ENCODE data around the gene MEF2A. TPM values are rescaled to one million over a fixed set of nuclear protein-coding genes. Genes with fewer than 3 reads are reported as not detected.

MEF2A gene
- total and polyA plus RNA-seq, 5 experiments from 2014 or later = 14.6 to 43.9 (median 22.4) TPM

DNA sequence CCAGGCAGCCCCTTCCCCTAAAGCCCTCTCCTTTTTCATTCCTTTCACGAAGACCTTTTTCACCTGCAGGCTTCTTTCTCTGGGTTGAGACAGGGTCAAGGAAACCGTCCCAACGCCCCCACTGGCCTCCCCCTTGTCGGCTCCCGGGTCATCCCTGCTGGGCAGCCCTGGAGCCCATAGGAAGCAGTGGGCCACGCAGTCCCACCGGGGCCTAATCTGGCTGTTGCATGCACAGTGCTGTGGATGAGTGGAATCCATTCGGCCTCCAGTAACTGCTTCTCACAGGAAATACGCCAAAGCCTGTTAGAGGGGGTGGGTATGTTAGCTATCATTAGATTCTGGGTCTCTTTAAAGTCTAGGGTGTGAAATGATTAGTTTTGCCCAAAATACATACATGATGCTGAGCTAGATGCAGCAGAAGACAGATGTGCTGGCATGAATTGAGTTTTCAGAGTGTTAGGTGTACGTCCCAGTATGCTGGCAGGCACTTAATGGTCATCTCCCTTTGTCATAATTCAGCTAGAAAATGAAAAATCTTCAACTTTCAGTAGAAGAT is 150.8 kb downstream of the MEF2A start:
- Mint-ChIP-seq H3K36me3 (peaks cover 0 to 35% (median 3%) of the 10 kb centered on the region in 3 donors), H3K4me1 (peaks cover 18 to 45% (median 36%) of the 10 kb centered on the region in 4 donors), H3K27ac (peak overlapping the region in 3 of 10 donors; percentile 8 to 58 (median 33)), H3K4me3 (no peak overlapping the region), H3K9me3 (no peaks in the 10 kb centered on the region), H3K27me3 (no peaks in the 10 kb centered on the region)
- ATAC-seq (no peak), DNase-seq (no peak)
- POLR2A ChIA-PET = interaction anchor here (0.7 to 1.6 kb wide), 3 partner anchors 9 to 465 kb away, joined by 3 to 5 read pairs (median 3); partner anchors contain the start of genes LRRC28 and LYSMD4

DNA sequence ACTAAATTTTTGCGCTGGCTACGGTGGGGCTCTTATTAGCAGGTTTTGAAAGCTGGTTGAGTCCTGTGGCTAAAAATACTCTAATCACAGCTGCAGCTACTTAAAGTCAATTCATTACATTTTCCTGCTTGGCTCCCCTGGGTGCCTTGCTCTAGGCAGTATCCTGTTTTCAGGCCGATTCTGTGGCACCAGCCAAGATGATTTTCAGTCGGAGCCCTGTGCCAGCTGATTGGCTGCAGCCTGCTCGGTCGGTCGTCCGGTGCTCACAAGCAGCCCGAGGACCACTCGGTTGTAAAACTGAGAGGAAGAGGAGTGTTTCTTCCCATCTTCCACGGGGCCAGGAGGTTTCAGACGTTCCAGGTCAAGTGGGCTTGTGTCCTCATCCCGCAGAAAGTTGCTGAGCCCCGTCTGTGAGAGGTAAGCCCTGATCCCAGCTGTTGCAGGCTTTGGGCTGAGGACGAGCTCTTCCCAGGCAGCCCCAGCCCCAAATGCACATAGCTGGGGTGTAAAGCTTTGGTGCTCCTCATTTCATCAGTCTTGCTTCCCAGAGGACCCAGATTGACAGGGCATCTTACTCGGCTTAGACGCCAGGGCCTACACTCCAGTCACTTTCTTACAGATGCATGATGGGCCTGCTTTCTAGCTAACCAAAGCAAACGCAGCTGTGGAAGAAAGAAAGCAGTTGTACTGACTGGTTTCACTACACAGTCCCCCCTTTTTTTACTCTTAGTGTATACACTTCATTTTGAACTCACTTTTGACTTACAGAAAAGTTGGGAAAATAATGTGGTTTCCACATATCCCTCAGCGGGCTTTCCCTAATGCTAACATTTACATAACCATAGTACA is 151.6 kb downstream of the MEF2A start:
- H3K4me1 Mint-ChIP-seq = peaks cover 17 to 38% (median 33%) of the 10 kb centered on the region in 4 donors
- POLR2A ChIA-PET = interaction anchor here (1.6 kb wide), 1 partner anchor 15 kb away, joined by 5 read pairs; the partner anchor contains the start of gene LYSMD4
- DNase-seq = no peak
- H3K27me3 Mint-ChIP-seq = no peaks in the 10 kb centered on the region
- H3K36me3 Mint-ChIP-seq = peaks cover 0 to 28% (median 3%) of the 10 kb centered on the region in 3 donors
- no peak for ATAC-seq
- no peak overlapping the region for H3K4me3 Mint-ChIP-seq
- H3K27ac Mint-ChIP-seq = peak overlapping the region in 1 of 10 donors; percentile 16
- H3K9me3 Mint-ChIP-seq = no peaks in the 10 kb centered on the region

DNA sequence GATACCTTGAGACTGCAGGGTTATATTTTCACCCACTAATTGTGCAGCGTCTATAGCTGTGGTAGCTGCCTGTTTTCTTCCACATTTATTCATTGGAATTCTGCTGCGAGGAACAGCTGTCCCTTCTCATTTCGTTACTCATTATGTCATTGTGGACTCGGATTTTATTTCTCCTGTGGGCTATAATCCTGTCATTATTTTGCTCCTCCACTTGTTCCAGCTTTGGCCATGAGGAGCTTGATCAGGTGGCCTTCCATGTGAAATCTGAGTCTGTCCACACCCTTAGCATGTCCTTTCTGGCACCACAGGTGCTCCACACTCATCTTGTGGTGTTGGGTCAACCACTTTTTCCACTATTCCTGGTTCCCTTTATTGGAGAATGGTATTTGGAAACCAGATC is 152.6 kb downstream of the MEF2A start:
- Mint-ChIP-seq H3K4me1 (peaks cover 17 to 32% (median 30%) of the 10 kb centered on the region in 4 donors), H3K36me3 (peaks cover 0 to 20% (median 3%) of the 10 kb centered on the region in 3 donors), H3K4me3 (no peak overlapping the region), H3K9me3 (no peaks in the 10 kb centered on the region), H3K27me3 (no peaks in the 10 kb centered on the region), H3K27ac (no peak overlapping the region)
- POLR2A ChIA-PET = interaction anchor here (0.5 kb wide), 1 partner anchor 422 kb away, joined by 6 read pairs; no protein-coding TSS in a partner anchor
- no peak for DNase-seq
- no peak for ATAC-seq

DNA sequence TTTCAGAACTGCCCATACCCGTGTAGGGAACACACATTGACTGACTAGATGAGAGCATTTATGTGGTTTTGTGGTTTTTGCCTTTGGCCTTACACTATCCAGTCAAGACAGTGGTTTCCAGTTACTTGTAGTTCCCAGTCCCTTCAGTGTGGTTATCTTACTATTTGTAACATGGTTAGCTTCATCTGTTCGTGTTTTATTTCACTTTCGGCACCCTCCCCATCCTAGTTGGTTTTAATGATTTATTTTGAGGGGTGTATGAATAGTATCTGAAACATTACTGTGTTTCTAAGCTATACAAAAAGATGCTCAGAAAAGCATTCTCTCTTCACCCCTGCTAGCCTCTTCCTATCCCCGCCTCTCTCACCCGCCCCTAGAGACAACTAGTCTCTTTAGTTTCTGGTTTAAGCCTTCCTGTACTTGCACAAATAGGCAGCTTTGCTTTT is 153.3 kb downstream of the MEF2A start:
- no peak for ATAC-seq
- H3K27me3 Mint-ChIP-seq = no peaks in the 10 kb centered on the region
- POLR2A ChIA-PET = no interaction called here
- no peaks in the 10 kb centered on the region for H3K9me3 Mint-ChIP-seq
- no peak for DNase-seq
- peaks cover 0 to 17% (median 3%) of the 10 kb centered on the region in 3 donors for H3K36me3 Mint-ChIP-seq
- H3K27ac Mint-ChIP-seq = peak overlapping the region in 1 of 10 donors; percentile 47
- H3K4me1 Mint-ChIP-seq = peaks cover 17 to 32% (median 30%) of the 10 kb centered on the region in 4 donors
- peak overlapping the region in 2 of 10 donors; percentile 1 to 9 for H3K4me3 Mint-ChIP-seq

DNA sequence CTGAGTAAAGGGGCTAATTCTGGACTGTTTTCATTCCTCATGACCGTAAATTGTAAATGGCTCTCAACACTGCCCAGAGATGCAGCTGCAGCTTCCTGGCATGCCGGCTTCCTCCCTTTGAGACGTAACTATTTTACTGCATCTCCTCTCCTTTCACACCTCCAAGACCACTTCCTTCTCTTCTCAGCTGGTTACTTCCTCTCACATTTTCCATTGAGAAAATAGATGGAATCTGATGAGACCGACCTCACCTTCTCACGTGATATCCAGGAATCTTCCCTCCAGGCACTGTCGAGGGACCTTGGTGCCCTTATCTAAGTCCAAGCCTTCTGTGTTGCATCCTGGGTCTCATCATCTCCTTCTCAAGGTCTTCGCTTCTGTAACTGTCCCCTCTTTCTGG is 154.7 kb downstream of the MEF2A start:
- ATAC-seq = peak; percentile 56 to 72
- POLR2A ChIA-PET = interaction anchor here (1.3 kb wide), 1 partner anchor 12 kb away, joined by 5 read pairs; the partner anchor contains the start of gene LYSMD4
- Mint-ChIP-seq H3K27me3 (no peaks in the 10 kb centered on the region), H3K36me3 (peaks cover 0 to 11% (median 3%) of the 10 kb centered on the region in 3 donors), H3K4me1 (peaks cover 17 to 32% (median 30%) of the 10 kb centered on the region in 4 donors), H3K27ac (peak overlapping the region; percentile 0 to 85 (median 62)), H3K9me3 (no peaks in the 10 kb centered on the region), H3K4me3 (peak overlapping the region; percentile 51 to 77 (median 69))
- peak in 1 of 10 donors; percentile 15 for DNase-seq

DNA sequence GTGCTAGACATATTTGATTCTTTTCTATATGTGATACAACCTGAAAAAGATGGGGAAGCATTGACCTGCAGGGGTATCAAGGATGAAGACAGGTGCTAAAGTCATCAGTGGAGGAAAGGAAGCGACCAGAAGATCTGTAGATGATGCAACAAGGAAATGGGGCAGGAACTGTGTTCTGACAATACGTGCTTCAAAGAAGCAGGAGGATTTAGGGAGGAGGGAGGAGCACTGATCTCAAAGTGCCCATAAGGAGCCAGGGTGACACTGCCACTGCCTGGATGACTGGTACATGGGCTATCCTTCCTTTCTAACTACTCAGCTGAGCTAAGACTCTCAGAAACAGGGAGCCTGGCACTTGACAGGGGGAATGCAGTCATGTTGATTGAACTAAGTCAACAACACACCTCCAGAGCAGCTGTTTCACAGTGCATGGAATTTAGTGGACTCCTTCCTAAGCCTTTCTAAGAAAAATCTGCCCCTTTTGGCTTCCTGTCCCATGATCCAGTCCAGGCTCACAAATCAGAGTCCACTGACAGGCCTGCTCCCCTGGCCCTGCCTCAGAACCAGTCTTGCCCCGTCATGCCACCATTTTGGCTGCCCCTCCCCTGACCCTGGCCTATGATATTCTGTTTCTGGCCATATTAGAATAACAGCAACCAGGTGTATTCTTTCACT is 155.5 kb downstream of the MEF2A start:
- H3K27ac Mint-ChIP-seq = peak overlapping the region in 9 of 10 donors; percentile 15 to 85 (median 66)

DNA sequence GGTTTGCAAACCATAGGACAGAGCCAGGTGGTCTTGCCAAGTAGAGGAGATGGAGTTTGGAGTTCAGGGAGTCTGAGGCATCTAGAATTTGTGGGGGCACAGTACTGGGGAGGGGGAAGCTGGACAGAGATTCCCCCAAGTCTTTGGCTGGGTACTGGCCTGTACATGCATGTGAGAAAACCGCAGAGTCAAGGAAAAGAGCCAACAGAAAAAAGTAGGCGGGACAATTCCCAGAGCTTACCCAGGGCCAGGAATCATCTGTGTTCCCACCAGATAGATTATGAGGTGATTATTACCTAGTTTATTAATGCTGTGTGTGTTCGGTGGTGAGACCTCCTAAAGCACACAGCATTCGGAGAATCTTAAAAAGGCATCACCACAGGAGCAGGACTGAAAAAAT is 156.1 kb downstream of the MEF2A start:
- ATAC-seq (no peak), DNase-seq (no peak)
- Mint-ChIP-seq H3K27ac (peak overlapping the region in 2 of 10 donors; percentile 36 to 85), H3K36me3 (peaks cover 0 to 3% (median 2%) of the 10 kb centered on the region in 3 donors), H3K4me1 (peaks cover 17 to 32% (median 30%) of the 10 kb centered on the region in 4 donors), H3K9me3 (no peaks in the 10 kb centered on the region), H3K27me3 (no peaks in the 10 kb centered on the region), H3K4me3 (no peak overlapping the region)
- POLR2A ChIA-PET = interaction anchor here (1.5 to 1.7 kb wide), 2 partner anchors 11 to 15 kb away, joined by 3 to 5 read pairs; partner anchors contain the start of gene LYSMD4

More for the DNA sequence above, 155.5 kb downstream of the MEF2A start:
- Mint-ChIP-seq H3K9me3 (no peaks in the 10 kb centered on the region), H3K36me3 (peaks cover 0 to 8% (median 0%) of the 10 kb centered on the region in 3 donors), H3K4me1 (peaks cover 17 to 32% (median 30%) of the 10 kb centered on the region in 4 donors), H3K4me3 (peak overlapping the region; percentile 51 to 77 (median 69)), H3K27me3 (no peaks in the 10 kb centered on the region)
- ATAC-seq (peak; percentile 42 to 52), DNase-seq (no peak)
- POLR2A ChIA-PET = interaction anchor here (1.3 to 1.5 kb wide), 2 partner anchors 12 to 14 kb away, joined by 3 to 5 read pairs; partner anchors contain the start of gene LYSMD4

DNA sequence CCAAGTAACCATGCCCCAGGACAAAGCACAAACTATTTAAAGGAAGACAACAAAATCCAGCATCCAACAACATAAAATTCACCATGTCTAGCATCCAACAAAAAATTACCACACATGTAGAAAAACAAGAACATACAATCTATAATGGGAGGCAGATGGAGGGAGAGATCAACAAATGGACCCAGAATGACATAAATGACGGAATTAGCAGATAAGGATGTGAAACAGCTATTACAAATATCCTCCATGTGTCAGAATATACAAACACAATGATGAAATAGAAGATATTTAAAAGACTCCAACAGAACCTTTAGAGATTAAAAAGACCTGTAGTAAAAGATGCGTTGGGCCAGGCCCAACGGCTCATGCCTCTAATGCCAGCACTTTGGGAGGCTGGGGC is 156.6 kb downstream of the MEF2A start:
- no peak overlapping the region for H3K27ac Mint-ChIP-seq
- ATAC-seq = no peak

DNA sequence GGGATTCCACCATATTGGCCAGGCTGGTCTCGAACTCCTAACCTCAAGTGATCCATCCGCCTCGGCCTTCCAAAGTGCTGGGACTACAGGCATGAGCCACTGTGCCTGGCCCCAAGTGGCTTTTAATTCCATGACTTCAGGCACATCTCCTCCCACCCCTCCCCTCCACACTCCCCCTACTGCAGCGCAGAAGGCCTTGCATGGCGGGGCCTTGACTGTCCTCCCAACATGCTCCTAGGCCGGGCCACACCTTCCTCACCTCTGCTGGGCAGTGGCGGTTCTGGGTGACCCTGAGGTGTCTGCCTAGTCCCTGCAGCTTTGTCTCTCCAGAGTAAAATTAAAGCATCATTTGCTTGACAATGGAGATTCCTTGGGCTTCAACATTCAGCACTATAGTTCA is 160.5 kb downstream of the MEF2A start:
- Mint-ChIP-seq H3K27me3 (no peaks in the 10 kb centered on the region), H3K4me1 (peaks cover 8 to 14% (median 11%) of the 10 kb centered on the region in 4 donors), H3K9me3 (no peaks in the 10 kb centered on the region), H3K36me3 (peaks cover 0 to 11% (median 2%) of the 10 kb centered on the region in 3 donors), H3K4me3 (no peak overlapping the region), H3K27ac (peak overlapping the region in 1 of 10 donors; percentile 33)
- POLR2A ChIA-PET = interaction anchor here (0.5 kb wide), 1 partner anchor 916 kb away, joined by 4 read pairs; no protein-coding TSS in a partner anchor
- ATAC-seq = no peak
- DNase-seq = no peak

More for the DNA sequence above, 156.6 kb downstream of the MEF2A start:
- POLR2A ChIA-PET = interaction anchor here (1.5 to 1.7 kb wide), 2 partner anchors 11 to 15 kb away, joined by 3 to 5 read pairs; partner anchors contain the start of gene LYSMD4
- Mint-ChIP-seq H3K4me3 (no peak overlapping the region), H3K9me3 (no peaks in the 10 kb centered on the region), H3K4me1 (peaks cover 17 to 32% (median 30%) of the 10 kb centered on the region in 4 donors), H3K36me3 (peaks cover 0 to 3% (median 2%) of the 10 kb centered on the region in 3 donors), H3K27me3 (no peaks in the 10 kb centered on the region)
- no peak for DNase-seq

DNA sequence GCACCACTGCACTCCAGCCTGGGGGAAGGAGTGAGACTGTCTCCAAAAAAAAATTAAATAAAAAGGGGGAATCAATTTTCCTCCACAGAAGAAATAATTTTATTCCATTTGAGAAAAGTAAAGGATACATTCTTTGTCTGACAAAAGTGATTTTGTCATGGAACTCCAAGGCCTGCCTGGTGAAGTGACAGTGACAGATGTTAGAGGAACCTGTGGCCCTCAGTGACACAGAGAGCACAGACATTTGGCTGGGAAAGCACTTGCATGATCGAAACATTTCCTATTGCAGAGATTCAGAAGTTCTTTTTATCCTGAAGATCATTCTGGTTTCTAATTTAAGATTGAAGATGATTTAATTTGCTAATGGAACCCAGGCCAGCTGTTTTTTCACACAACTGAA is 161.5 kb downstream of the MEF2A start:
- POLR2A ChIA-PET = no interaction called here
- H3K36me3 Mint-ChIP-seq = peaks cover 0 to 11% (median 2%) of the 10 kb centered on the region in 3 donors
- no peak overlapping the region for H3K27ac Mint-ChIP-seq
- no peaks in the 10 kb centered on the region for H3K9me3 Mint-ChIP-seq
- H3K4me1 Mint-ChIP-seq = peaks cover 4 to 16% (median 12%) of the 10 kb centered on the region in 4 donors
- H3K4me3 Mint-ChIP-seq = no peak overlapping the region
- no peaks in the 10 kb centered on the region for H3K27me3 Mint-ChIP-seq
- DNase-seq (no peak), ATAC-seq (no peak)

DNA sequence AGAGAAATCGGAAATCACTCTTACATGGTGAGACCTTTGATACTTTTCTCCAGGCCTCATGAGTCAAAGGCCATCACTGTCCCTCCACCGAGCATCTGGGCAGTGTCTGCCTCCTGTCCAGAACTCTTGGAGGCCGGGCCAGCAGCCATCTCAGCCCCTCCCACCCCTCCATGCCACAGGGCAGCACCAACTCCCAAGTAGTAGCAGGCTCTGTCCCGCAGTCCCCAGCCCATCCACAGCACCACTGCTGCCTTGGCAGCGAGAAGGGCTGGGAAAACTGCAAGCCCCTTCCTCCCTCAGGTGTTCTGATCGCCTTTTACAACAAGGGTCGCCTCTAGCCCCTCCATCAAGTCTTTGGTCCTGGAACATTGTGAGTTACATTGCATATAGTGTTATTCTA is 161.9 kb downstream of the MEF2A start:
- POLR2A ChIA-PET = no interaction called here
- H3K4me1 Mint-ChIP-seq = peaks cover 4 to 18% (median 15%) of the 10 kb centered on the region in 4 donors
- no peak for ATAC-seq
- H3K9me3 Mint-ChIP-seq = no peaks in the 10 kb centered on the region
- no peak overlapping the region for H3K27ac Mint-ChIP-seq
- H3K27me3 Mint-ChIP-seq = no peaks in the 10 kb centered on the region
- no peak for DNase-seq
- H3K36me3 Mint-ChIP-seq = peaks cover 0 to 11% (median 2%) of the 10 kb centered on the region in 3 donors
- H3K4me3 Mint-ChIP-seq = no peak overlapping the region

DNA sequence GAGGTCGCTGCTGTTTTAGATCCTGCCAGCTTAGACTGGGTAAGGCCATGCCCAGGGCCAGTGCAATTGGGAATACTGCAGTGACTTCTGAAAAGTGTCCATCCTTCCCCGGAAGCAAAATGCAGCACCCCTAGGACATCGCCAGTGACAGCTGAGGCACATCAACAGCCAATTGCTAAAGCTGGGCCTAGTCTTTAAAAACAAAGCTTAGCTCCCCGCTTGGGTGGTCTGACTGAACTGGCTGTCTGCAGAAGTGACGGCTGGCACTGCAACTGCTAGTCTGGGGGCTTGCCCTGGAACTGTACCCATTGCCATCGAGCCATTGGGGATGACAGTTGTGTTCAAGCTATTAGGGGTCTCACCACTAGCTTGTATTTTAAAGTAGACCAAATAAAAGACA is 163.1 kb downstream of the MEF2A start:
- Mint-ChIP-seq H3K4me3 (no peak overlapping the region), H3K4me1 (peaks cover 7 to 23% (median 19%) of the 10 kb centered on the region in 4 donors), H3K36me3 (peaks cover 0 to 11% (median 2%) of the 10 kb centered on the region in 3 donors), H3K27me3 (no peaks in the 10 kb centered on the region), H3K9me3 (no peaks in the 10 kb centered on the region), H3K27ac (no peak overlapping the region)
- ATAC-seq (no peak), DNase-seq (no peak)
- POLR2A ChIA-PET = no interaction called here

Measured in naive thymus-derived CD8-positive, alpha-beta T cell (primary cell).